AG04450 (cell line): Measurements from ENCODE around the gene GJA10. TPM values are rescaled to one million over a fixed set of nuclear protein-coding genes. Genes with fewer than 3 reads are reported as not detected.

Experiments used
- CTCF ChIA-PET: fragments of 300-600, 350-600 bp; formaldehyde crosslinking; extraction: SDS; loops from one replicate; lab custom pipeline; 2022; ENCODE audit warnings: antibody characterized with exemption, inconsistent platforms; lab: Charles Lee
- POLR2A ChIA-PET: fragments of 350-600 bp; formaldehyde crosslinking; extraction: SDS; loops from one replicate; lab custom pipeline; 2021; ENCODE audit warnings: antibody characterized with exemption, inconsistent platforms; lab: Yijun Ruan, JAX
- DNase-seq: peaks from one replicate; pipeline ENCODE4 v3.0.0-alpha.2; 2011; ENCODE audit warnings: low read depth, low spot score
- H3K27ac ChIP-seq: one replicate; pipeline ENCODE4 v1.5.1; 2012; ENCODE audit warnings: low read depth, low read length, control low read depth
- H3K27me3 ChIP-seq: one replicate; pipeline ENCODE4 v1.6.0; 2012; ENCODE audit warnings: low read length; ENCODE audit not compliant: control insufficient read depth, insufficient read depth
- H3K4me3 ChIP-seq: 2 replicates; pipeline ENCODE4 v1.5.1; 2011; ENCODE audit warnings: mild to moderate bottlenecking, low read depth, low read length, control low read depth
- H3K9me3 ChIP-seq: 2 replicates; pipeline ENCODE4 v1.5.1; 2012; ENCODE audit warnings: low read length; ENCODE audit not compliant: control insufficient read depth, insufficient read depth
- CTCF ChIP-seq: IDR thresholded peaks from 2 replicates; pipeline ENCODE4 v1.5.1; 2011; ENCODE audit warnings: low read depth, low read length, control low read depth, inconsistent platforms
- polyA plus RNA-seq: library from polyadenylated mRNA; depleted of rRNA; stranded (reverse); fragments of >200 nt; gene quantifications from 2 replicates; pipeline ENCODE4 v1.2.3, GENCODE V29; 2011; rRNA removed
- small RNA-seq: library from RNA; depleted of rRNA; stranded (forward); fragments of <200 nt; gene quantifications from one replicate; pipeline ENCODE3, GENCODE V24; 2012; ENCODE audit warnings: low read depth; ENCODE audit not compliant: insufficient read length

GJA10 gene
- polyA plus RNA-seq, 1 experiment: not detected

GRCh38 chr6:89944181-89944755 lies 50.0 kb downstream of the GJA10 start:
- Histone ChIP-seq H3K4me3 (no peak overlapping the region), H3K9me3 (no peaks in the 10 kb centered on the region), H3K27ac (no peak overlapping the region), H3K27me3 (no peaks in the 10 kb centered on the region)
- DNase-seq: no peak
- POLR2A ChIA-PET: no interaction called here
- TF ChIP-seq CTCF: no peak
- CTCF ChIA-PET: interaction anchor here (0.7 to 8.4 kb wide), 4 partner anchors 313 to 532 kb away, joined by 3 to 272 read pairs (median 5); no protein-coding TSS in a partner anchor

GRCh38 chr6:89944826-89945407 lies 50.6 kb downstream of the GJA10 start:
- CTCF ChIA-PET: interaction anchor here (0.6 to 8.4 kb wide), 6 partner anchors 17 to 532 kb away, joined by 3 to 272 read pairs (median 3); no protein-coding TSS in a partner anchor
- no peak for DNase-seq
- no peak overlapping the region for H3K4me3 ChIP-seq

More at GRCh38 chr6:89944826-89945407, 50.6 kb downstream of the GJA10 start:
- peak; percentile 47 for TF ChIP-seq CTCF
- H3K27ac ChIP-seq: no peak overlapping the region
- no peaks in the 10 kb centered on the region for H3K9me3 ChIP-seq
- POLR2A ChIA-PET: no interaction called here
- no peaks in the 10 kb centered on the region for H3K27me3 ChIP-seq

Small RNA genes lying within 50 kb of the gene (small RNA-seq; reads per million reads assigned to genes)
- gene RF00019: not detected

Other genes starting within 250 kb of the GJA10 start
- gene MDN1, start 74.7 kb upstream of the GJA10 start, polyA plus RNA-seq: 14.6 and 15.8 TPM in 2 replicates
- gene CASP8AP2, start 64.6 kb upstream of the GJA10 start, polyA plus RNA-seq: 6.0 and 10.8 TPM in 2 replicates